ENCODE measurements around the gene GNG12. TPM values are rescaled to one million over a fixed set of nuclear protein-coding genes. Genes with fewer than 3 reads are reported as not detected.

GNG12 gene
- total and polyA plus RNA-seq, 9 of the 15 experiments (the other 6 are each of a cell fraction or from before 2014, with no cell fraction given) = 2.6 to 6.0 (median 4.1) TPM

GRCh38 chr1:67759066-67759465, 74.2 kb downstream of the GNG12 start (continued):
- TF ChIP-seq, protein P1, sequence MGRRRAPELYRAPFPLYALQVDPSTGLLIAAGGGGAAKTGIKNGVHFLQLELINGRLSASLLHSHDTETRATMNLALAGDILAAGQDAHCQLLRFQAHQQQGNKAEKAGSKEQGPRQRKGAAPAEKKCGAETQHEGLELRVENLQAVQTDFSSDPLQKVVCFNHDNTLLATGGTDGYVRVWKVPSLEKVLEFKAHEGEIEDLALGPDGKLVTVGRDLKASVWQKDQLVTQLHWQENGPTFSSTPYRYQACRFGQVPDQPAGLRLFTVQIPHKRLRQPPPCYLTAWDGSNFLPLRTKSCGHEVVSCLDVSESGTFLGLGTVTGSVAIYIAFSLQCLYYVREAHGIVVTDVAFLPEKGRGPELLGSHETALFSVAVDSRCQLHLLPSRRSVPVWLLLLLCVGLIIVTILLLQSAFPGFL (CRISPR knock-in tag; IDR thresholded peaks at IDR 0.05) = no peak
- TF ChIP-seq YY1 (IDR thresholded peaks at IDR 0.05; ENCODE audit: borderline replicate concordance in 1 of 3, control insufficient read depth in 1 of 3, extremely low read depth in 1 of 3, insufficient read depth in 3 of 3, insufficient read length in 1 of 3, insufficient replicate concordance in 2 of 3, low read depth in 1 of 3, low read length in 2 of 3) (peak in 1 of 3 experiments; percentile 13), HEY1 (CRISPR knock-in tag; IDR thresholded peaks at IDR 0.05; ENCODE audit: borderline replicate concordance) (no peak), NR2F6 (CRISPR knock-in tag; IDR thresholded peaks at IDR 0.05) (no peak), ZNF77 (CRISPR knock-in tag; IDR thresholded peaks at IDR 0.05) (no peak), SMAD4 (CRISPR knock-in tag; conservative IDR thresholded peaks at IDR 0.05) (0 out of 2 replicates have a peak, but pooled peaks have one; percentile 22), EGR1 (conservative IDR thresholded peaks at IDR 0.05) (peak; percentile 55), SETDB1 (IDR thresholded peaks at IDR 0.05; ENCODE audit: low read length) (no peak), HCFC1 (IDR thresholded peaks at IDR 0.05; ENCODE audit: low read depth, low read length) (no peak), ZKSCAN3 (CRISPR knock-in tag; IDR thresholded peaks at IDR 0.05) (no peak), NR4A1 (CRISPR knock-in tag; IDR thresholded peaks at IDR 0.05) (no peak), NR4A1 (tag; IDR thresholded peaks at IDR 0.05) (no peak), ZSCAN29 (IDR thresholded peaks at IDR 0.05) (no peak), SMARCB1 (IDR thresholded peaks at IDR 0.05; ENCODE audit: insufficient read length, low read depth) (no peak), RAD51 (IDR thresholded peaks at IDR 0.05; ENCODE audit: borderline replicate concordance, low read depth) (no peak), YBX1 (IDR thresholded peaks at IDR 0.05) (no peak), ELF2 (CRISPR knock-in tag; IDR thresholded peaks at IDR 0.05) (no peak), HMBOX1 (IDR thresholded peaks at IDR 0.05) (0 out of 2 replicates have a peak, but pooled peaks have one; percentile 16)
- TF ChIP-seq, protein P2, sequence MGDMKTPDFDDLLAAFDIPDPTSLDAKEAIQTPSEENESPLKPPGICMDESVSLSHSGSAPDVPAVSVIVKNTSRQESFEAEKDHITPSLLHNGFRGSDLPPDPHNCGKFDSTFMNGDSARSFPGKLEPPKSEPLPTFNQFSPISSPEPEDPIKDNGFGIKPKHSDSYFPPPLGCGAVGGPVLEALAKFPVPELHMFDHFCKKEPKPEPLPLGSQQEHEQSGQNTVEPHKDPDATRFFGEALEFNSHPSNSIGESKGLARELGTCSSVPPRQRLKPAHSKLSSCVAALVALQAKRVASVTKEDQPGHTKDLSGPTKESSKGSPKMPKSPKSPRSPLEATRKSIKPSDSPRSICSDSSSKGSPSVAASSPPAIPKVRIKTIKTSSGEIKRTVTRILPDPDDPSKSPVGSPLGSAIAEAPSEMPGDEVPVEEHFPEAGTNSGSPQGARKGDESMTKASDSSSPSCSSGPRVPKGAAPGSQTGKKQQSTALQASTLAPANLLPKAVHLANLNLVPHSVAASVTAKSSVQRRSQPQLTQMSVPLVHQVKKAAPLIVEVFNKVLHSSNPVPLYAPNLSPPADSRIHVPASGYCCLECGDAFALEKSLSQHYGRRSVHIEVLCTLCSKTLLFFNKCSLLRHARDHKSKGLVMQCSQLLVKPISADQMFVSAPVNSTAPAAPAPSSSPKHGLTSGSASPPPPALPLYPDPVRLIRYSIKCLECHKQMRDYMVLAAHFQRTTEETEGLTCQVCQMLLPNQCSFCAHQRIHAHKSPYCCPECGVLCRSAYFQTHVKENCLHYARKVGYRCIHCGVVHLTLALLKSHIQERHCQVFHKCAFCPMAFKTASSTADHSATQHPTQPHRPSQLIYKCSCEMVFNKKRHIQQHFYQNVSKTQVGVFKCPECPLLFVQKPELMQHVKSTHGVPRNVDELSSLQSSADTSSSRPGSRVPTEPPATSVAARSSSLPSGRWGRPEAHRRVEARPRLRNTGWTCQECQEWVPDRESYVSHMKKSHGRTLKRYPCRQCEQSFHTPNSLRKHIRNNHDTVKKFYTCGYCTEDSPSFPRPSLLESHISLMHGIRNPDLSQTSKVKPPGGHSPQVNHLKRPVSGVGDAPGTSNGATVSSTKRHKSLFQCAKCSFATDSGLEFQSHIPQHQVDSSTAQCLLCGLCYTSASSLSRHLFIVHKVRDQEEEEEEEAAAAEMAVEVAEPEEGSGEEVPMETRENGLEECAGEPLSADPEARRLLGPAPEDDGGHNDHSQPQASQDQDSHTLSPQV (IDR thresholded peaks at IDR 0.05) = 0 out of 2 replicates have a peak, but pooled peaks have one; percentile 13

Data from K562 (cell line).